Type B pancreatic cell (in vitro differentiated cells): ENCODE data around the gene CLEC1B. TPM values are rescaled to one million over a fixed set of nuclear protein-coding genes. Genes with fewer than 3 reads are reported as not detected.
A peak's percentile ranks its signal among the peaks of the same experiment; 100 is the strongest.

Experiments
- DNase-seq: peaks from one replicate; pipeline ENCODE4 v3.0.0; 2021; ENCODE audit warnings: mixed read lengths; ENCODE audit not compliant: unreplicated experiment; ENCODE audit errors: extremely low spot score
- H3K27ac Mint-ChIP-seq: 2 replicates; pipeline ENCODE4 v1.8.0; 2021; ENCODE audit warnings: mild to moderate bottlenecking, mixed read lengths
- H3K27me3 Mint-ChIP-seq: 2 replicates; pipeline ENCODE4 v1.8.0; 2021; ENCODE audit warnings: mixed read lengths
- H3K36me3 Mint-ChIP-seq: 2 replicates; pipeline ENCODE4 v1.8.0; 2021; ENCODE audit warnings: mixed read lengths
- H3K4me1 Mint-ChIP-seq: one replicate; pipeline ENCODE4 v1.8.0; 2021; ENCODE audit warnings: mixed read lengths; ENCODE audit not compliant: unreplicated experiment
- H3K4me3 Mint-ChIP-seq: 2 replicates; pipeline ENCODE4 v1.8.0; 2021; ENCODE audit warnings: mild to moderate bottlenecking, mixed read lengths
- H3K9me3 Mint-ChIP-seq: 2 replicates; pipeline ENCODE4 v1.8.0; 2021; ENCODE audit warnings: mixed read lengths
- total RNA-seq: library from RNA; stranded (reverse); gene quantifications from 2 replicates; pipeline ENCODE4 v1.2.1, GENCODE V29; 2021; ENCODE audit warnings: low replicate concordance
- TF ChIP-seq, protein P1 (sequence below): fragments of 200-600 bp; sonication (generic); conservative IDR thresholded peaks from 2 replicates; pipeline ENCODE4 v1.5.0; 2021; ENCODE audit warnings: antibody characterized with exemption, mild to moderate bottlenecking

Gene CLEC1B
- total RNA-seq, 1 donor from 2014 or later = not detected

GRCh38 chr12:10021342-10021741 lies 22.4 kb upstream of the CLEC1B start:
- Mint-ChIP-seq H3K27me3 (peaks cover 3% of the 10 kb centered on the region), H3K4me3 (no peak overlapping the region), H3K27ac (no peak overlapping the region), H3K4me1 (no peaks in the 10 kb centered on the region), H3K36me3 (no peaks in the 10 kb centered on the region), H3K9me3 (no peaks in the 10 kb centered on the region)
- TF ChIP-seq, protein P1, sequence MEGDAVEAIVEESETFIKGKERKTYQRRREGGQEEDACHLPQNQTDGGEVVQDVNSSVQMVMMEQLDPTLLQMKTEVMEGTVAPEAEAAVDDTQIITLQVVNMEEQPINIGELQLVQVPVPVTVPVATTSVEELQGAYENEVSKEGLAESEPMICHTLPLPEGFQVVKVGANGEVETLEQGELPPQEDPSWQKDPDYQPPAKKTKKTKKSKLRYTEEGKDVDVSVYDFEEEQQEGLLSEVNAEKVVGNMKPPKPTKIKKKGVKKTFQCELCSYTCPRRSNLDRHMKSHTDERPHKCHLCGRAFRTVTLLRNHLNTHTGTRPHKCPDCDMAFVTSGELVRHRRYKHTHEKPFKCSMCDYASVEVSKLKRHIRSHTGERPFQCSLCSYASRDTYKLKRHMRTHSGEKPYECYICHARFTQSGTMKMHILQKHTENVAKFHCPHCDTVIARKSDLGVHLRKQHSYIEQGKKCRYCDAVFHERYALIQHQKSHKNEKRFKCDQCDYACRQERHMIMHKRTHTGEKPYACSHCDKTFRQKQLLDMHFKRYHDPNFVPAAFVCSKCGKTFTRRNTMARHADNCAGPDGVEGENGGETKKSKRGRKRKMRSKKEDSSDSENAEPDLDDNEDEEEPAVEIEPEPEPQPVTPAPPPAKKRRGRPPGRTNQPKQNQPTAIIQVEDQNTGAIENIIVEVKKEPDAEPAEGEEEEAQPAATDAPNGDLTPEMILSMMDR = no peak
- no peak for DNase-seq

GRCh38 chr12:10018386-10018785 lies 19.5 kb upstream of the CLEC1B start:
- no peaks in the 10 kb centered on the region for H3K4me1 Mint-ChIP-seq
- no peak for DNase-seq
- H3K9me3 Mint-ChIP-seq = no peaks in the 10 kb centered on the region

DNA sequence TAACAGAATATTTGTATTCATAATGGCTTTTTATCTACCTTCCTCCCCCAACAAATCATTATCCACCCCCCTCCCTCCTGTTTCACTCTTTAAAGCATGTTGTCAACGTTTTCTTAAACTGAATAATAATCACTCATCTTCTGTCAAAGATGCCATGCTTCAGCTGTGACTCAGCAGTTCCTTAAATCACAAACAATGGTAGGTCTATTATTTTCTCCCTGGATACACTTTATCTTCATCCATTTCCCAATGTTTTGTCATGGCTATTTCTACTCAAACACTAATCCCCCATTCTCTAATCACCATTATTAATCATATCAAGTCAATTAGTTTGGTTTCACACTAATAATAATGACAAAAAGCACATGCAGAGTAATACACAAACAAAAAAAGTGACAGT lies 18.0 kb upstream of the CLEC1B start:
- Mint-ChIP-seq H3K9me3 (no peaks in the 10 kb centered on the region), H3K4me3 (no peak overlapping the region), H3K36me3 (no peaks in the 10 kb centered on the region), H3K27ac (peak overlapping the region; percentile 50), H3K27me3 (peaks cover 22% of the 10 kb centered on the region), H3K4me1 (no peaks in the 10 kb centered on the region)
- TF ChIP-seq, protein P1 = no peak
- no peak for DNase-seq

More at GRCh38 chr12:10018386-10018785, 19.5 kb upstream of the CLEC1B start:
- Mint-ChIP-seq H3K4me3 (no peak overlapping the region), H3K36me3 (no peaks in the 10 kb centered on the region), H3K27ac (no peak overlapping the region), H3K27me3 (peaks cover 14% of the 10 kb centered on the region)
- TF ChIP-seq, protein P1 = no peak

DNA sequence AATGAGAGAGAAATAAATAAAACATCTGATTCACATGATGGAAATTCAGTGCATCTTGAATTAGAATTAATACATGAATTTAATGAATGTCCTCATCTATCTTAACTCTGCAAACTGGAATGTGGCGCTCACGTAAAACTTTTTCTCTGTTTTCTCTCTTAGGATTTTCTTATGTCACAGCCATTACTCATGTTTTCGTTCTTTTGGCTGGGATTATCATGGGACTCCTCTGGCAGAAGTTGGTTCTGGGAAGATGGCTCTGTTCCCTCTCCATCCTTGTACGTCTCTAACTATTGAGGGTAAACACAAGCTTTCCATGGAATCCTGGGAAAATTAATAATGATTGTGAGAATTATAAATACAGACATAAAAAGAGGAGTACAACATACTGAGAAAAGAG lies 16.5 kb upstream of the CLEC1B start:
- no peaks in the 10 kb centered on the region for H3K9me3 Mint-ChIP-seq
- H3K27me3 Mint-ChIP-seq = peaks cover 27% of the 10 kb centered on the region
- TF ChIP-seq, protein P1 = no peak
- H3K36me3 Mint-ChIP-seq = no peaks in the 10 kb centered on the region
- H3K27ac Mint-ChIP-seq = no peak overlapping the region
- H3K4me3 Mint-ChIP-seq = no peak overlapping the region
- DNase-seq = no peak
- no peaks in the 10 kb centered on the region for H3K4me1 Mint-ChIP-seq

GRCh38 chr12:10012630-10013330 lies 13.9 kb upstream of the CLEC1B start:
- no peak for DNase-seq
- H3K27me3 Mint-ChIP-seq = peaks cover 31% of the 10 kb centered on the region
- H3K36me3 Mint-ChIP-seq = no peaks in the 10 kb centered on the region
- no peak overlapping the region for H3K4me3 Mint-ChIP-seq
- TF ChIP-seq, protein P1 = no peak
- H3K27ac Mint-ChIP-seq = no peak overlapping the region
- no peaks in the 10 kb centered on the region for H3K4me1 Mint-ChIP-seq
- H3K9me3 Mint-ChIP-seq = no peaks in the 10 kb centered on the region
